K562 (cell line): Measurements from ENCODE around the gene RPL11. TPM values are rescaled to one million over a fixed set of nuclear protein-coding genes. Genes with fewer than 3 reads are reported as not detected.
A peak's percentile ranks its signal among the peaks of the same experiment; 100 is the strongest.

ENCODE experiments used
- BMI1 ChIP-seq: fragments of 150-350 bp; IDR thresholded peaks from 2 replicates; pipeline ENCODE4 v1.6.1; 2014; ENCODE audit warnings: low read length
- FIP1L1 ChIP-seq: fragments of 200-400 bp; formaldehyde crosslinking; IDR thresholded peaks from 2 replicates; pipeline ENCODE4 v1.6.1; 2018; ENCODE audit warnings: mild to moderate bottlenecking, low read depth, low read length; ENCODE audit not compliant: poor library complexity, severe bottlenecking
- HNRNPLL ChIP-seq: fragments of 200-400 bp; formaldehyde crosslinking; IDR thresholded peaks from 2 replicates; pipeline ENCODE4 v1.6.1; 2017; ENCODE audit warnings: low read length, low read depth, mild to moderate bottlenecking; ENCODE audit not compliant: poor library complexity, severe bottlenecking
- JUN ChIP-seq, 2 experiments: sonication (generic) in 1 of 2; formaldehyde crosslinking in 1 of 2; IDR thresholded peaks; 2 replicates each; pipeline versions ENCODE4 v1.6.1 to v1.8.0; 2012 to 2022; ENCODE audit warnings: borderline replicate concordance in 2 of 2, mild to moderate bottlenecking in 2 of 2, improper control_type of control experiment in 1 of 2, low read depth in 1 of 2, low read length in 1 of 2, missing genetic modification reagents in 1 of 2
- NFIC ChIP-seq: fragments of 450-650 bp; IDR thresholded peaks from 2 replicates; pipeline ENCODE4 v1.6.1; 2017; ENCODE audit warnings: mild to moderate bottlenecking, inconsistent platforms
- polyA plus RNA-seq, 8 experiments: library from polyadenylated mRNA; depleted of rRNA in 4 of 8; stranded (reverse) in 5 of 8; unstranded in 3 of 8; fragments of >200 nt; fragmentation: Nextera tagmentation in 2 of 8; fragmentation: Illumina TruSeq in 1 of 8; extraction: Ambion mirVana in 2 of 8; extraction: Trizol in 1 of 8; gene quantifications; 2 replicates each; pipeline versions ENCODE4 v1.2.1 to v1.2.3, GENCODE V29; 2011 to 2014; ENCODE audit warnings: inconsistent platforms in 1 of 8, missing spikeins in 1 of 8
- total RNA-seq, 7 experiments: library from RNA; depleted of rRNA in 6 of 7; stranded (reverse); fragments of >200 nt in 6 of 7; fragmentation: Illumina TruSeq in 2 of 7; extraction: Trizol in 2 of 7; gene quantifications; 2 replicates each; pipeline versions ENCODE4 v1.2.1 to v1.2.3, GENCODE V29; 2011 to 2021; ENCODE audit warnings: low replicate concordance in 1 of 7
- TF ChIP-seq, protein P1 (sequence below): sonication (generic); formaldehyde crosslinking; IDR thresholded peaks from 2 replicates; pipeline ENCODE4 v1.5.0; 2020; ENCODE audit warnings: missing genetic modification reagents
- TF ChIP-seq, protein P2 (sequence below), 2 experiments: IDR thresholded peaks in 1 of 2; conservative IDR thresholded peaks in 1 of 2; 2 replicates each; pipeline ENCODE4 v1.6.1; 2016; ENCODE audit warnings: low read depth in 2 of 2, mild to moderate bottlenecking in 1 of 2, missing compliant biosample characterization in 1 of 2, missing genetic modification characterization in 1 of 2, moderate library complexity in 1 of 2
- TF ChIP-seq, protein P3 (sequence below): fragments of 250-450 bp; sonication (Bioruptor Pico); IDR thresholded peaks from 2 replicates; pipeline ENCODE4 v1.4.0; 2020; ENCODE audit warnings: mild to moderate bottlenecking, moderate library complexity

Gene RPL11
- total and polyA plus RNA-seq, 9 of the 15 experiments (the other 6 are each of a cell fraction or from before 2014, with no cell fraction given) = 1,781 to 4,526 (median 3,111) TPM

DNA sequence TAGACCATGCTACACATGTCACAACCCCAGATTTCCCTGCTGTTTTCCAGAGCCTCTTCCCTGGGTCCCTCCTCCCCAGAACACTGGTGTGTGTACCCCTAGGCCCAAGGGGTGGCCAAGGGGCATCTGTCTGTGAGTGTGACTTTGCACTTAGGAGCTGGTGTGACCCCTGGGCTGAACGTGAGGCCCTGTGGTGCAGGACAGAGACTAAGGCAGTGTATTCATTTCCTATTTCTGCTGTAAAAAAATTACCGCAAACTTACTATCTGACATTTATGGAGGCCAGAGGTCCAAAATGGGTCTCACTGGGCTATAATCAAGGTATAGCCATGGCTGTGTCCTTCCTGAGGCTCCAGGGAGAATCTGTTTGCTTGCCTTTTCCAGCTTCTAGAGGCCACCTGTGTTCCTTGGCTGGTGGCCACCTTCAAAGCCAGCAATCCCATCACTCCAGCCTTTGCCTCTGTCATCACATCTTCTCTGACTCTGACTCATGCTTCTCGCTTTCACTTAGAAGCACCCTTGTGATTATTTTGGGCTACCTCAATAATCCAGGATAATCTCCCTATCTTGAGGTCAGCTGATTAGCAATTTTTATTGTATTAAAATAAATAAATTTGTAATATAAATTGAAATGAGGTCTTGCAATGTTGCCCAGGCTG, 27.7 kb downstream of the RPL11 start (continued):
- TF ChIP-seq, protein P1, sequence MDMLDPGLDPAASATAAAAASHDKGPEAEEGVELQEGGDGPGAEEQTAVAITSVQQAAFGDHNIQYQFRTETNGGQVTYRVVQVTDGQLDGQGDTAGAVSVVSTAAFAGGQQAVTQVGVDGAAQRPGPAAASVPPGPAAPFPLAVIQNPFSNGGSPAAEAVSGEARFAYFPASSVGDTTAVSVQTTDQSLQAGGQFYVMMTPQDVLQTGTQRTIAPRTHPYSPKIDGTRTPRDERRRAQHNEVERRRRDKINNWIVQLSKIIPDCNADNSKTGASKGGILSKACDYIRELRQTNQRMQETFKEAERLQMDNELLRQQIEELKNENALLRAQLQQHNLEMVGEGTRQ (CRISPR knock-in tag) = 0 out of 2 replicates have a peak, but pooled peaks have one; percentile 2
- TF ChIP-seq, protein P2, sequence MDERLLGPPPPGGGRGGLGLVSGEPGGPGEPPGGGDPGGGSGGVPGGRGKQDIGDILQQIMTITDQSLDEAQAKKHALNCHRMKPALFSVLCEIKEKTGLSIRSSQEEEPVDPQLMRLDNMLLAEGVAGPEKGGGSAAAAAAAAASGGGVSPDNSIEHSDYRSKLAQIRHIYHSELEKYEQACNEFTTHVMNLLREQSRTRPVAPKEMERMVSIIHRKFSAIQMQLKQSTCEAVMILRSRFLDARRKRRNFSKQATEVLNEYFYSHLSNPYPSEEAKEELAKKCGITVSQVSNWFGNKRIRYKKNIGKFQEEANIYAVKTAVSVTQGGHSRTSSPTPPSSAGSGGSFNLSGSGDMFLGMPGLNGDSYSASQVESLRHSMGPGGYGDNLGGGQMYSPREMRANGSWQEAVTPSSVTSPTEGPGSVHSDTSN (CRISPR knock-in tag; IDR thresholded peaks at IDR 0.05; ENCODE audit: low read depth) = no peak
- TF ChIP-seq, protein P2 (tag; conservative IDR thresholded peaks at IDR 0.05; ENCODE audit: low read depth) = peak; percentile 59
- TF ChIP-seq NFIC (peak; percentile 32; the same call in 1 of the 2 replicates), BMI1 (no peak), JUN (IDR thresholded peaks at IDR 0.05; ENCODE audit: borderline replicate concordance, low read depth, low read length) (0 out of 2 replicates have a peak, but pooled peaks have one; percentile 19), JUN (CRISPR knock-in tag; IDR thresholded peaks at IDR 0.05; ENCODE audit: borderline replicate concordance) (no peak), HNRNPLL (no peak), FIP1L1 (no peak)
- TF ChIP-seq, protein P3, sequence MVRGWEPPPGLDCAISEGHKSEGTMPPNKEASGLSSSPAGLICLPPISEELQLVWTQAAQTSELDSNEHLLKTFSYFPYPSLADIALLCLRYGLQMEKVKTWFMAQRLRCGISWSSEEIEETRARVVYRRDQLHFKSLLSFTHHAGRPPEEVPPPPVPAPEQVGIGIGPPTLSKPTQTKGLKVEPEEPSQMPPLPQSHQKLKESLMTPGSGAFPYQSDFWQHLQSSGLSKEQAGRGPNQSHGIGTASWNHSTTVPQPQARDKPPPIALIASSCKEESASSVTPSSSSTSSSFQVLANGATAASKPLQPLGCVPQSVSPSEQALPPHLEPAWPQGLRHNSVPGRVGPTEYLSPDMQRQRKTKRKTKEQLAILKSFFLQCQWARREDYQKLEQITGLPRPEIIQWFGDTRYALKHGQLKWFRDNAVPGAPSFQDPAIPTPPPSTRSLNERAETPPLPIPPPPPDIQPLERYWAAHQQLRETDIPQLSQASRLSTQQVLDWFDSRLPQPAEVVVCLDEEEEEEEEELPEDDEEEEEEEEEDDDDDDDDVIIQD (CRISPR knock-in tag) = no peak
- TF ChIP-seq, all 486 proteins: peak for 7
